ENCODE data around the gene NDUFA11. TPM values are rescaled to one million over a fixed set of nuclear protein-coding genes. Genes with fewer than 3 reads are reported as not detected.

NDUFA11 gene
- total RNA-seq, 1 donor from 2014 or later: 224 TPM

DNA sequence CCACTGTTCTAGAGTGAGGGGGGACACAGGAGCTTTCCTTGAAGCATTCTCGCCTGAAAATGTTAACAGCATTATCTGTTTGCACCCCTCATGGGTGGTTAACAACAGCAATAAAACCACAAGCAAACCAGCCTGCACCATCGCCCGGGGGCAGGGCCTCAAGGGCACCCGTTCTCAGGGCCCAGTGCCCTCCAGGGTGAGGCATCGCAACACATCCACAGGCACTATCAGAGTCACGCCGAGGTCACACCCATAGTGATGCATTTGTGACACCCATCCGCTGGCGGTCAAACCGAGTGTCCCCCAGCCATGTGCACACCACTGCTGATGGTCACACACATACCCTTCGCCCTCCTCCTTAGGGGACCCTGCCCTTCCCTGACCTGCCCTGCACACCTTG lies 37.8 kb downstream of the NDUFA11 start:
- no peak overlapping the region for H3K27ac Mint-ChIP-seq (ENCODE audit: unreplicated experiment)
- H3K36me3 Mint-ChIP-seq (ENCODE audit: low read depth): no peaks in the 10 kb centered on the region
- DNase-seq (ENCODE audit: low spot score): no peak

DNA sequence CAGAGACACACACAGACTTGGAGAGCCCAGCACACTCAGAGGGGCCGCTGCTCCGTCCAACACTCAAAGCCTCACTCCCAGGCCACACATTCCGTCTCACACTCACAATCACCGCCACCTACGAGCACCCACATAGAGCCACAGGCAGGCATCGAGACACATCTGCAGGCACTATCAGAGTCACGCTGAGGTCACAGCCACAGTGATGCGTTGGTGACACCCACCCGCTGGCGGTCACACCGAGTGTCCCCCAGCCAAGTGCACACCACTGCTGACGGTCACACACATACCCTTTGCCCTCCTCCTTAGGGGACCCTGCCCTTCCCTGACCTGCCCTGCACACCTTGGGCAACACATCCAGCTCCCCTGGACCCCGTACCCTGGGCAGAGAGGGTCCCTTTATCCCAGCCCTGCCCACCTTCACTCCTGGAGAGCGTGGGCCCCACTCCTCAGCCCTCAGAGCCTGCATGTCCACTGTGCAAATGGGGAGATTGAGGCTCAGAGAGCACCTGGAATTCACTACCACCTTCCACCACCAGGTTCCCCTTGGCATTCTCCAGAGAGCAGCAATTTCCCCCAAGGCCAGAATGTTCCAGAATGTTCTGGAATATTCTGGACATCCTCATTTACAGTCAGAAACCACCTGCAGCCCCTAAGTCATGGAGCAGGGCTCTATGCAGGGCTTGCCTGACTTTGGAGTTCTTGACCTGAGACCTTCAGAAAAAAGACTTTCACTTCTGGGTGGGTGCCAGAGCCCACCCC lies 38.7 kb downstream of the NDUFA11 start:
- H3K4me1 Mint-ChIP-seq (ENCODE audit: low read depth): no peaks in the 10 kb centered on the region
- H3K36me3 Mint-ChIP-seq (ENCODE audit: low read depth): no peaks in the 10 kb centered on the region
- H3K4me3 Mint-ChIP-seq (ENCODE audit: unreplicated experiment): no peak overlapping the region
- no peak overlapping the region for H3K27ac Mint-ChIP-seq (ENCODE audit: unreplicated experiment)
- peaks cover 13% of the 10 kb centered on the region for H3K27me3 Mint-ChIP-seq (ENCODE audit: low read depth)
- TF ChIP-seq, protein P1, sequence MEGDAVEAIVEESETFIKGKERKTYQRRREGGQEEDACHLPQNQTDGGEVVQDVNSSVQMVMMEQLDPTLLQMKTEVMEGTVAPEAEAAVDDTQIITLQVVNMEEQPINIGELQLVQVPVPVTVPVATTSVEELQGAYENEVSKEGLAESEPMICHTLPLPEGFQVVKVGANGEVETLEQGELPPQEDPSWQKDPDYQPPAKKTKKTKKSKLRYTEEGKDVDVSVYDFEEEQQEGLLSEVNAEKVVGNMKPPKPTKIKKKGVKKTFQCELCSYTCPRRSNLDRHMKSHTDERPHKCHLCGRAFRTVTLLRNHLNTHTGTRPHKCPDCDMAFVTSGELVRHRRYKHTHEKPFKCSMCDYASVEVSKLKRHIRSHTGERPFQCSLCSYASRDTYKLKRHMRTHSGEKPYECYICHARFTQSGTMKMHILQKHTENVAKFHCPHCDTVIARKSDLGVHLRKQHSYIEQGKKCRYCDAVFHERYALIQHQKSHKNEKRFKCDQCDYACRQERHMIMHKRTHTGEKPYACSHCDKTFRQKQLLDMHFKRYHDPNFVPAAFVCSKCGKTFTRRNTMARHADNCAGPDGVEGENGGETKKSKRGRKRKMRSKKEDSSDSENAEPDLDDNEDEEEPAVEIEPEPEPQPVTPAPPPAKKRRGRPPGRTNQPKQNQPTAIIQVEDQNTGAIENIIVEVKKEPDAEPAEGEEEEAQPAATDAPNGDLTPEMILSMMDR (IDR thresholded peaks at IDR 0.05): peak; percentile 43
- DNase-seq (ENCODE audit: low spot score): no peak
- no peaks in the 10 kb centered on the region for H3K9me3 Mint-ChIP-seq (ENCODE audit: low read depth)

More for the DNA sequence above, 37.8 kb downstream of the NDUFA11 start:
- TF ChIP-seq, protein P1 (IDR thresholded peaks at IDR 0.05): no peak
- Mint-ChIP-seq H3K27me3 (ENCODE audit: low read depth) (peaks cover 13% of the 10 kb centered on the region), H3K9me3 (ENCODE audit: low read depth) (no peaks in the 10 kb centered on the region), H3K4me1 (ENCODE audit: low read depth) (peaks cover under 1% of the 10 kb centered on the region), H3K4me3 (ENCODE audit: unreplicated experiment) (no peak overlapping the region)

DNA sequence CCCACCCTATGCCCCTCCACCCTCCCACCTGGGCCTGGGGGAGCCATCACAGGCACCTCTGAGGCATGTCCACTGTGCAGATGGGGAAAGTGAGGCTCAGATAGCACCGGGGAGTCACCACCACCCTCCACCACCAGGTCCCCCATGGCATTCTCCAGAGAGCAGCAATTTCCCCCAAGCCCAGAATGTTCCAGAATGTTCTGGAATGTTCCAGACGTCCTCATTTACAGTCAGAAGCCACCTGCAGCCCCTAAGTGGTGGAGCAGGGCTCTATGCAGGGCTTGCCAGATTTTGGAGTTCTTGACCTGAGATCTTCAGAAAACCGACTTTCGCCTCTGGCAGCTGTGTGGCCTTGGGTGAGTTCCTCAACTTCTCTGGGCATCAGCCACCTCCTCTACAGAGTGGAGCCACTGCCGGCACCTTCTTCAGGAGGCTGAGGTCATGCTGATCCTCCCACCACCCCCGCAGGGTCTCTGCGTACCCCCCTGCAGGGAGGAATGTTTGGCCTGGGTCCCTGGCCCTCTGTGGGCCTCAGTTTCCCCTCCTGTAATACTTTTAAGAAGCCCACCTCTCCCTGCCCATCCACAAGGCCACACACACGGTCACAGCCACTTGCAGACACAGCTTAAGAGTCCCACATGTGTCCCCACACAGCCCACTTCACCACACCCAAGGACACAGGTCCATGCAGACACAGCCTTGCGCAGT lies 39.4 kb downstream of the NDUFA11 start:
- TF ChIP-seq, protein P1 (IDR thresholded peaks at IDR 0.05): no peak
- H3K9me3 Mint-ChIP-seq (ENCODE audit: low read depth): no peaks in the 10 kb centered on the region

DNA sequence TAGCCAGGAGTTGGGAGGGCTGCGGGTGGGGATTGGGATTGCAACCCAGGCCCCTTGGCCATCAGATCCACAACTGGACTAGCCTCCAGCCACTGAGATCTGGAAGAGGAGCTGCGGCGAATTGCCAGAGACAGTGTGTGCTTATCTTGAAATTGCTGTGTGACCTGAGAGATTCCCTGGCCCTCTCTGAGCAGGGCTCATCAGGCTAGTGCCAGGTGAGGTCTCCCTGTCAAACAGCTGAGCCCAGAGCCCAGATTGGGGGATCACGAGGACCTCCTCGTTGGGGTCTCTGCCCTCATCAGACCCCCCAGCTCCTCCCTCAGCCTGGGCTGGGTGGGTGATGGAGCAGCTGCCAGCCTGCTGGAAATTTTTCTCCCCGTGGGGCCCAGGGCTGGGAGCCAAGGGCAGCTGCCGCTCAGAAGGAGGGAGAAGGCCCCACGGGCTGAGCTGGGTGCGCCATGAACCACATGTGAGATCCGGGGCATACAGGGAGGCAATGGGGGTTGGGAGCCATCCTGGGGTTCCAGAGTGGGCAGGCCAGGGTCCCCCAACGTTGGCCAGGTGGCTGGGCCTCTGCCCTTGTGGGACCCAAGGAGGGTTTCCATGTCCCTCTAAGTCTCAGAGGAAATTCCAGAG lies 40.4 kb downstream of the NDUFA11 start:
- DNase-seq (ENCODE audit: low spot score): no peak

More for the DNA sequence above, 39.4 kb downstream of the NDUFA11 start:
- H3K27me3 Mint-ChIP-seq (ENCODE audit: low read depth): peaks cover 13% of the 10 kb centered on the region
- no peaks in the 10 kb centered on the region for H3K4me1 Mint-ChIP-seq (ENCODE audit: low read depth)
- no peak overlapping the region for H3K4me3 Mint-ChIP-seq (ENCODE audit: unreplicated experiment)
- no peak overlapping the region for H3K27ac Mint-ChIP-seq (ENCODE audit: unreplicated experiment)
- H3K36me3 Mint-ChIP-seq (ENCODE audit: low read depth): no peaks in the 10 kb centered on the region
- DNase-seq (ENCODE audit: low spot score): no peak

More for the DNA sequence above, 40.4 kb downstream of the NDUFA11 start:
- Mint-ChIP-seq H3K27ac (ENCODE audit: unreplicated experiment) (no peak overlapping the region), H3K9me3 (ENCODE audit: low read depth) (no peaks in the 10 kb centered on the region), H3K4me1 (ENCODE audit: low read depth) (no peaks in the 10 kb centered on the region), H3K36me3 (ENCODE audit: low read depth) (no peaks in the 10 kb centered on the region), H3K4me3 (ENCODE audit: unreplicated experiment) (no peak overlapping the region), H3K27me3 (ENCODE audit: low read depth) (peaks cover 13% of the 10 kb centered on the region)
- TF ChIP-seq, protein P1 (IDR thresholded peaks at IDR 0.05): no peak
